ENCODE measurements around the gene NAB2.

- TF ChIP-seq GABPA (IDR thresholded peaks at IDR 0.05 in 1 of 2, conservative IDR thresholded peaks at IDR 0.05 in 1 of 2), result no peak
- no peak for TF ChIP-seq CTCF (IDR thresholded peaks at IDR 0.05; ENCODE audit: low read depth, low read length, missing input control)
- no peak for TF ChIP-seq REST (IDR thresholded peaks at IDR 0.05)
- no peak for TF ChIP-seq MAX (IDR thresholded peaks at IDR 0.05)
- no peak for TF ChIP-seq EGR1 (IDR thresholded peaks at IDR 0.05; ENCODE audit: low read depth in 2 of 2)
- TF ChIP-seq SP1 (IDR thresholded peaks at IDR 0.05), result no peak
- TF ChIP-seq TAF1 (conservative IDR thresholded peaks at IDR 0.05), result no peak
- TF ChIP-seq FOXA1 (IDR thresholded peaks at IDR 0.05), result no peak
- no peak for TF ChIP-seq ATF3 (IDR thresholded peaks at IDR 0.05)
- no peak for TF ChIP-seq JUND (IDR thresholded peaks at IDR 0.05)
These were observed 1.6 kb downstream of the NAB2 start for GRCh38 chr12:57090490-57090889.

Measured in liver (tissue), 3 donors.